Endothelial cell (in vitro differentiated cells): Measurements from ENCODE around the gene DNAI2. TPM values are rescaled to one million over a fixed set of nuclear protein-coding genes. Genes with fewer than 3 reads are reported as not detected.

Source experiments
- DNase-seq: peaks from one replicate; pipeline ENCODE4 v3.0.0; 2021; ENCODE audit warnings: low spot score
- H3K27ac Mint-ChIP-seq: one replicate; pipeline ENCODE4 v1.8.0; 2021; ENCODE audit warnings: mixed read lengths, inconsistent platforms; ENCODE audit not compliant: unreplicated experiment
- H3K27me3 Mint-ChIP-seq: one replicate; pipeline ENCODE4 v1.8.0; 2021; ENCODE audit warnings: mild to moderate bottlenecking, moderate library complexity, mixed read lengths, inconsistent platforms; ENCODE audit not compliant: unreplicated experiment
- H3K36me3 Mint-ChIP-seq: one replicate; pipeline ENCODE4 v1.8.0; 2021; ENCODE audit warnings: mild to moderate bottlenecking, low read depth, mixed read lengths, inconsistent platforms; ENCODE audit not compliant: unreplicated experiment
- H3K4me1 Mint-ChIP-seq: one replicate; pipeline ENCODE4 v1.8.0; 2021; ENCODE audit warnings: mild to moderate bottlenecking, mixed read lengths, inconsistent platforms; ENCODE audit not compliant: unreplicated experiment
- H3K4me3 Mint-ChIP-seq: one replicate; pipeline ENCODE4 v1.8.0; 2021; ENCODE audit warnings: mild to moderate bottlenecking, mixed read lengths, inconsistent platforms; ENCODE audit not compliant: unreplicated experiment
- H3K9me3 Mint-ChIP-seq: one replicate; pipeline ENCODE4 v1.8.0; 2021; ENCODE audit warnings: mixed read lengths, inconsistent platforms; ENCODE audit not compliant: unreplicated experiment
- CTCF ChIP-seq: fragments of 200-600 bp; sonication (generic); IDR thresholded peaks from one replicate; pipeline ENCODE4 v1.5.0; 2021; ENCODE audit warnings: antibody characterized with exemption; ENCODE audit not compliant: unreplicated experiment
- total RNA-seq: library from RNA; stranded (reverse); fragmentation: NEBNext Ultra II Directional; extraction: Animal tissue kit (Norgen Biotek cat#: 25700); gene quantifications from one replicate; pipeline ENCODE4 v1.2.1, GENCODE V29; 2021; ENCODE audit not compliant: unreplicated experiment

DNAI2 gene
- total RNA-seq, 1 donor from 2014 or later: not detected

GRCh38 chr17:74283371-74283673, 9.3 kb downstream of the DNAI2 start:
- H3K27me3 Mint-ChIP-seq: peaks cover 2% of the 10 kb centered on the region
- no peak overlapping the region for H3K27ac Mint-ChIP-seq

GRCh38 chr17:74287031-74287602, 13.1 kb downstream of the DNAI2 start:
- no peaks in the 10 kb centered on the region for H3K27me3 Mint-ChIP-seq
- DNase-seq: no peak

More at GRCh38 chr17:74283371-74283673, 9.3 kb downstream of the DNAI2 start:
- DNase-seq: no peak
- no peak overlapping the region for H3K4me3 Mint-ChIP-seq
- no peak for TF ChIP-seq CTCF
- no peaks in the 10 kb centered on the region for H3K4me1 Mint-ChIP-seq
- no peaks in the 10 kb centered on the region for H3K9me3 Mint-ChIP-seq
- no peaks in the 10 kb centered on the region for H3K36me3 Mint-ChIP-seq

GRCh38 chr17:74288785-74289184, 14.8 kb downstream of the DNAI2 start:
- no peak for TF ChIP-seq CTCF
- Mint-ChIP-seq H3K9me3 (no peaks in the 10 kb centered on the region), H3K36me3 (no peaks in the 10 kb centered on the region), H3K27me3 (no peaks in the 10 kb centered on the region), H3K27ac (no peak overlapping the region), H3K4me3 (no peak overlapping the region), H3K4me1 (no peaks in the 10 kb centered on the region)
- DNase-seq: no peak

More at GRCh38 chr17:74287031-74287602, 13.1 kb downstream of the DNAI2 start:
- H3K9me3 Mint-ChIP-seq: no peaks in the 10 kb centered on the region
- no peaks in the 10 kb centered on the region for H3K4me1 Mint-ChIP-seq
- no peak overlapping the region for H3K27ac Mint-ChIP-seq
- no peak overlapping the region for H3K4me3 Mint-ChIP-seq
- no peaks in the 10 kb centered on the region for H3K36me3 Mint-ChIP-seq
- TF ChIP-seq CTCF: no peak

- Mint-ChIP-seq H3K9me3 (no peaks in the 10 kb centered on the region), H3K36me3 (no peaks in the 10 kb centered on the region), H3K4me1 (no peaks in the 10 kb centered on the region), H3K27me3 (no peaks in the 10 kb centered on the region), H3K27ac (no peak overlapping the region), H3K4me3 (no peak overlapping the region)
- no peak for DNase-seq
- no peak for TF ChIP-seq CTCF
Observed at GRCh38 chr17:74289688-74290087, 15.7 kb downstream of the DNAI2 start.

- no peak overlapping the region for H3K27ac Mint-ChIP-seq
Observed at GRCh38 chr17:74290340-74290739, 16.3 kb downstream of the DNAI2 start.

More at GRCh38 chr17:74290340-74290739, 16.3 kb downstream of the DNAI2 start:
- no peak for TF ChIP-seq CTCF
- Mint-ChIP-seq H3K9me3 (no peaks in the 10 kb centered on the region), H3K27me3 (no peaks in the 10 kb centered on the region), H3K4me3 (no peak overlapping the region), H3K36me3 (no peaks in the 10 kb centered on the region), H3K4me1 (no peaks in the 10 kb centered on the region)
- DNase-seq: no peak
